Astrocyte of the spinal cord (primary cell): ENCODE results near the gene SERPINI1.
A peak's percentile ranks its signal among the peaks of the same experiment; 100 is the strongest.

Experiments used
- DNase-seq: peaks from one replicate; pipeline ENCODE4 v3.0.0; 2011; ENCODE audit warnings: low read depth, low spot score
- H3K4me3 ChIP-seq: 2 replicates; pipeline ENCODE4 v1.5.1; 2011; ENCODE audit warnings: low read depth, mild to moderate bottlenecking, low read length, moderate library complexity
- in situ Hi-C: cut with HindIII; loops from 2 replicates; pipeline ENCODE4 v1.10.0; 2017; ENCODE audit warnings: low sequenced_read_pairs
- TF ChIP-seq, protein P1 (sequence below): IDR thresholded peaks from 2 replicates; pipeline ENCODE4 v1.5.1; 2012; ENCODE audit warnings: low read depth, mild to moderate bottlenecking, low read length, inconsistent platforms

SERPINI1 gene, protein sequence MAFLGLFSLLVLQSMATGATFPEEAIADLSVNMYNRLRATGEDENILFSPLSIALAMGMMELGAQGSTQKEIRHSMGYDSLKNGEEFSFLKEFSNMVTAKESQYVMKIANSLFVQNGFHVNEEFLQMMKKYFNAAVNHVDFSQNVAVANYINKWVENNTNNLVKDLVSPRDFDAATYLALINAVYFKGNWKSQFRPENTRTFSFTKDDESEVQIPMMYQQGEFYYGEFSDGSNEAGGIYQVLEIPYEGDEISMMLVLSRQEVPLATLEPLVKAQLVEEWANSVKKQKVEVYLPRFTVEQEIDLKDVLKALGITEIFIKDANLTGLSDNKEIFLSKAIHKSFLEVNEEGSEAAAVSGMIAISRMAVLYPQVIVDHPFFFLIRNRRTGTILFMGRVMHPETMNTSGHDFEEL

DNA sequence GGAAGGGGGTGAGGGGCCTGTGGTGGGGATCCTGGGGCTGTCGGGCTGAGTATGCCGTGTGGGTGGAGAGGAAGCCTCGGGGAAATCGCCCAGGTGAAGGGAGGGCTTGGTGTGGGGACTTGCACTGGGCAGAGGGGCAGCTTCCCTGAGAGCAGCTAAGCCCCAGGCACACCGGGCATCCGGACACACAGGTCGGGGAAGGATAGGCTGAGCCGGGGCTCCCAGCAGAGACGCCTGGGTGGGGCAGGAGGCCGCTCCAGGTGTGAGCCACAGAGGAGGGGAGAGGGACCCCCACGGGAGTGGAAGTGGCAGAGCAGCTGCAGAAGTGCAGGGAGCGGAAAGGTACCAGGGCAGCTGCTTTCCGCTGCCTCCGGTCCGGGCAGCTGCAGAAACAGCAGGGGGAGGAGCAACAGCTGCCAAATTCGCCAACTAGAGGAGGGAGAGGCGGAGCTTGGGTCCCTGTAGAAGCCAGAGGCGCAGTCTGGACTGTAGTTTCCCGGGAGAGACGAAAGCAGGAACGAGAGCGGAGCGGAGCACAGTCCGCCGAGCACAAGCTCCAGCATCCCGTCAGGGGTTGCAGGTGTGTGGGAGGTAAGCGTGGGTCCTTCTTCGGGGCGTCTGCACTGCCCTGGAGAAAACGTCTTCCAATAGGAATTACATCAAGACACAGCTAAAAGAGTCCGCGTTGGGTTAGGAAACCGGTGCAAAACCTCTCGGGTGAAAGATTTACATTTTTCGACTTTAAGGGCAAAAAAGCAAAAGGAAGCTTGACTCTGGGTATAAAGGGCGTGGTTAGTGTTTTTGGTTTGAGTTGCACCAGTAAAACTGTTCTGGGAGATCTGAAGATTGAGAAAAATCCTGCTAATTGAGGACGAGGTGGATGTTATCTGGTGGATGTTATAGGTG lies at the start of gene SERPINI1:
Gene SERPINI1, plus strand, starts transcription at position 489 of the 906 bp plus-strand sequence. CDS start 53,408 bp downstream, outside the sequence.
- H3K4me3 ChIP-seq: peak within 1 kb of the TSS; percentile 96
- in situ Hi-C loops: no loop called here
- DNase-seq: peak; percentile 92
- TF ChIP-seq, protein P1, sequence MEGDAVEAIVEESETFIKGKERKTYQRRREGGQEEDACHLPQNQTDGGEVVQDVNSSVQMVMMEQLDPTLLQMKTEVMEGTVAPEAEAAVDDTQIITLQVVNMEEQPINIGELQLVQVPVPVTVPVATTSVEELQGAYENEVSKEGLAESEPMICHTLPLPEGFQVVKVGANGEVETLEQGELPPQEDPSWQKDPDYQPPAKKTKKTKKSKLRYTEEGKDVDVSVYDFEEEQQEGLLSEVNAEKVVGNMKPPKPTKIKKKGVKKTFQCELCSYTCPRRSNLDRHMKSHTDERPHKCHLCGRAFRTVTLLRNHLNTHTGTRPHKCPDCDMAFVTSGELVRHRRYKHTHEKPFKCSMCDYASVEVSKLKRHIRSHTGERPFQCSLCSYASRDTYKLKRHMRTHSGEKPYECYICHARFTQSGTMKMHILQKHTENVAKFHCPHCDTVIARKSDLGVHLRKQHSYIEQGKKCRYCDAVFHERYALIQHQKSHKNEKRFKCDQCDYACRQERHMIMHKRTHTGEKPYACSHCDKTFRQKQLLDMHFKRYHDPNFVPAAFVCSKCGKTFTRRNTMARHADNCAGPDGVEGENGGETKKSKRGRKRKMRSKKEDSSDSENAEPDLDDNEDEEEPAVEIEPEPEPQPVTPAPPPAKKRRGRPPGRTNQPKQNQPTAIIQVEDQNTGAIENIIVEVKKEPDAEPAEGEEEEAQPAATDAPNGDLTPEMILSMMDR: no peak

DNA sequence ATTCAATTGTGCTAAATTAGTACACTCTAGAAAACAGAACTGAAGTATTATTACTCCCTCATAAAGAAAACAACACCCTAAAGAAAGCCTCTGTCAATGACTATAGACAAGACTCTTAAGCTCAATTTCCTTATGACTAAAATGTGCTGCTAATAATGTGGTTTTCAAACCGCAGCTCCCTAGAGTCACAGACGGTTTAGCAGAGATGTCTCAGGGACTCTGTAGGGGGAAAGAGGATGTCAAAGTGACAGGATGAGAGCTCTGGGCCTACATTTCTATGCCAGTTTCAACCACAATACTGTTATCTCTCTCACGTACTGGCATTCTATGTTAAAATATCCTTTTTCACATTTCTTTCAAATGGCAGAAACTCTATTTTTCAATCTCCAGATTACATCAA lies 44.2 kb upstream of the SERPINI1 start:
- no peak for DNase-seq
- TF ChIP-seq, protein P1: no peak
- H3K4me3 ChIP-seq: no peak overlapping the region
- in situ Hi-C loops: no loop called here

DNA sequence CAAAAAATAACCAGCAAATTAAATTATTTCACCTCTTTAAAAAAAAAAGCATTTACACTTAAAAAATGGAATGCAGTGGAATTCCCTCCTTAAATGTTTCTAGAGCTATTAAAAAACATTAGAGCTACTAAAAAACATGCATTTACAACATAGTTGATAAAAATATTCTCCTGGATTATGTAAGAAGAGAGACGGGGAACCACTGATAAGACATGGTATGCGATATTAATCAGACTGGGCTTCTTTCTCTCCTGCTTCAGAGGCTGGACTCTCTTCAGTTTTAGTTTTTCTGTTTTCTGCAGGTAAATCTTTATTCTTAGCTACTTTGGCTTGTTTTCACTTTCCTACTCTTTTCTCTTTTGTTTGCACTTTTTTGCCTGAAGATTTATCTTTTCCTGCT lies 41.4 kb upstream of the SERPINI1 start:
- TF ChIP-seq, protein P1: no peak
- no peak for DNase-seq
- no peak overlapping the region for H3K4me3 ChIP-seq
- in situ Hi-C loops: no loop called here

DNA sequence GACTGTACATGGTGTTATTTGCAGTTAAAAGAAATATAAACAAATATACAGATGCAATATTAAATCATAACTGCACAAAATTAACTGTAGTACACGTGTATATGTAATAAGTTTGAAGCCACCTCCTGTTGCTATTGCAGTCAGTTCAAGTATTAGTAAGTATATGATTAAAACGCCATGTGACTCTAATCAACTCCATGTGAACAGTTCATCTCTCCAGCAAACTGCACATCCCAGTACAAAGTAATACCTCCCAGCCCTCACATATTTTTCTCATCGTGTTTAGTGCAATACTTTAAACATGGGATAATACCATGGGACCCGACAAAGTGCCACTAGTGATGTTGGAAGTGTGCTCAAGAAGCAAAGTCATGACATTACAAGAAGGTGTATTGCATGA lies 35.5 kb upstream of the SERPINI1 start:
- no peak overlapping the region for H3K4me3 ChIP-seq
- TF ChIP-seq, protein P1: no peak
- DNase-seq: no peak
- in situ Hi-C loops: no loop called here

DNA sequence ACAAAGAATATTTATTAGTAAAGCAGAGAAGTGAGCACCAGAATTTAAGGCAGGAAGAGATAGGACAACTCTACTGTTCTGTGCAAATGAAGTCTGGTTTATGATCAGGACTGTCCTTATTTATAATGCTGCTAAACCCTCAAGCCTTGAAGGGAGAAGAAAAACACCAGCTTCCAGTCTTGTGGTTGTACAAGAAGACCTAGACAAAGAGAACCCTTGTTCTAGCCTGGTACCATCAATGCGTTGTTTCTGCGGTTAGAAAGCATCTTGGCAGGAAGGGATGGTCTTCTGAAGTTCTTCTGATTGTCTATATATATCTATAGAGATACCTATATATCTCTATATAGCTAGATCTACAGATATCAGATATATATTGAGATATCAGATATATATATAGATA lies 34.6 kb upstream of the SERPINI1 start:
- TF ChIP-seq, protein P1: no peak
- no peak overlapping the region for H3K4me3 ChIP-seq
- in situ Hi-C loops: no loop called here
- no peak for DNase-seq

DNA sequence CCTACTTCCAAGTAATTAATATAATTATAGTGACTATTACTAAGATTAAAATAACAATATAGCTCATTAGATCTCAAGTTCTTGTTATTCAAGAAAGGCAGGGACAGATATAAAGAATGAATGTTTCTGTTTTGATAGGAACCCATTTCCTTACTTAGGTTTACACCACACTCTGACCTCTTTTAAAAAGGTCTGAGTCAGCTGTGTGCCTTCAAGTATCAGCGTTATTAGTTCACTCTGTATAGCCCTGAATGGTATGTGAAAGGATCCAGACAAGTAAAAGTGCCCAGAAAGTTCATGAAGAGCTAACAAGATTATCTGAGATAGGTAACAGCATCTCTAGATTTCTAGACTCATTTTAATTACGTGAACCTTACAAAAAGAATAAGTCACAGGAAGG lies 29.7 kb upstream of the SERPINI1 start:
- DNase-seq: peak; percentile 46
- no peak overlapping the region for H3K4me3 ChIP-seq
- in situ Hi-C loops: no loop called here
- TF ChIP-seq, protein P1: no peak
